ENCODE measurements around the gene AP3S1.

Gene AP3S1

GRCh38 chr5:115939059-115939458 lies 97.3 kb downstream of the AP3S1 start:
- TF ChIP-seq, protein P1, sequence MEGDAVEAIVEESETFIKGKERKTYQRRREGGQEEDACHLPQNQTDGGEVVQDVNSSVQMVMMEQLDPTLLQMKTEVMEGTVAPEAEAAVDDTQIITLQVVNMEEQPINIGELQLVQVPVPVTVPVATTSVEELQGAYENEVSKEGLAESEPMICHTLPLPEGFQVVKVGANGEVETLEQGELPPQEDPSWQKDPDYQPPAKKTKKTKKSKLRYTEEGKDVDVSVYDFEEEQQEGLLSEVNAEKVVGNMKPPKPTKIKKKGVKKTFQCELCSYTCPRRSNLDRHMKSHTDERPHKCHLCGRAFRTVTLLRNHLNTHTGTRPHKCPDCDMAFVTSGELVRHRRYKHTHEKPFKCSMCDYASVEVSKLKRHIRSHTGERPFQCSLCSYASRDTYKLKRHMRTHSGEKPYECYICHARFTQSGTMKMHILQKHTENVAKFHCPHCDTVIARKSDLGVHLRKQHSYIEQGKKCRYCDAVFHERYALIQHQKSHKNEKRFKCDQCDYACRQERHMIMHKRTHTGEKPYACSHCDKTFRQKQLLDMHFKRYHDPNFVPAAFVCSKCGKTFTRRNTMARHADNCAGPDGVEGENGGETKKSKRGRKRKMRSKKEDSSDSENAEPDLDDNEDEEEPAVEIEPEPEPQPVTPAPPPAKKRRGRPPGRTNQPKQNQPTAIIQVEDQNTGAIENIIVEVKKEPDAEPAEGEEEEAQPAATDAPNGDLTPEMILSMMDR (IDR thresholded peaks at IDR 0.05; ENCODE audit: borderline replicate concordance, insufficient read depth, low read depth, low read length): no peak
- no peak overlapping the region for H3K4me3 ChIP-seq (ENCODE audit: low read depth, low read length)

- no peak overlapping the region for H3K4me3 ChIP-seq (ENCODE audit: low read depth, low read length)
- TF ChIP-seq, protein P1 (IDR thresholded peaks at IDR 0.05; ENCODE audit: borderline replicate concordance, insufficient read depth, low read depth, low read length): no peak
These were observed 98.5 kb downstream of the AP3S1 start for GRCh38 chr5:115940080-115940810.

- TF ChIP-seq, protein P1 (IDR thresholded peaks at IDR 0.05; ENCODE audit: borderline replicate concordance, insufficient read depth, low read depth, low read length): no peak
- no peak overlapping the region for H3K4me3 ChIP-seq (ENCODE audit: low read depth, low read length)
These were observed 99.4 kb downstream of the AP3S1 start for GRCh38 chr5:115941051-115941675.

DNA sequence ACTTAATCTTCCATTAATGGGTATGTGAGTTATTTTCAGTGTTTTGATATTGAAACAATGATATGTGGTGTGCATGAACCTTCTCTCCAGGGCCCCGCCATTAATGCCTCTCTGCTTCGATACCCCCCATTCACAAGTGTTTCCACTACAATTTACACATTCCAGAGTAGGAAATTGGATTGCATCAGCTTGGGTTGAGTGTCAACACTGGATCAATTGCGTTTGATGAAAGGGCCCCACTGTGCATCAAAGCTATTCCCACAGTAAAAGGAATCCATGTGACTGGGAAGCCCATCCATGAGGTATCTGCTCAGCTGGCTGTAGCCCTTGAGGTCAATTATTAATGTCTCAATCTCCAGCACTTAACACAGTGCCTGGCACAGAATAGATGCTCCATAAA lies 102.8 kb downstream of the AP3S1 start:
- no peak overlapping the region for H3K4me3 ChIP-seq (ENCODE audit: low read depth, low read length)
- TF ChIP-seq, protein P1 (IDR thresholded peaks at IDR 0.05; ENCODE audit: borderline replicate concordance, insufficient read depth, low read depth, low read length): no peak

DNA sequence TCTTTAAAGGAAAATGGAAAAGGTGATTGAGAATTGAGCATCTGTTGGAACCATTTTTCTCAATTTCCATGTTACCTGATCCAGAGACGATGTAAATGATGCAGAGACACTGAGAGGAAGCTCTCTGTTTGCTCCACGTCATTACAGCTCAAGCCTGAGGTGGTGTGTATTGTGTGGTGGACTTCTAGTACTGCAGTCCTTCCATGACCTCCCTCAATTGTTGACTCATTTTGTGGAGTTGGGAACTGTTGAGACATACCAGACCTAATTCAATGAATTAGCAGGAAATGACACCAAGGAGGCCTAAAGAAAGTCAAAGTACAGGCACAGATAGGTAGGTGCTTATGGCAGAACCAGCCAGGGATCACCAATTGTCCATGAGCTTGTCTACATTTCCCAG lies 104.9 kb downstream of the AP3S1 start:
- H3K4me3 ChIP-seq (ENCODE audit: low read depth, low read length): no peak overlapping the region
- TF ChIP-seq, protein P1 (IDR thresholded peaks at IDR 0.05; ENCODE audit: borderline replicate concordance, insufficient read depth, low read depth, low read length): no peak

GRCh38 chr5:115947260-115947659 lies 105.5 kb downstream of the AP3S1 start:
- H3K4me3 ChIP-seq (ENCODE audit: low read depth, low read length): no peak overlapping the region
- TF ChIP-seq, protein P1 (IDR thresholded peaks at IDR 0.05; ENCODE audit: borderline replicate concordance, insufficient read depth, low read depth, low read length): no peak

DNA sequence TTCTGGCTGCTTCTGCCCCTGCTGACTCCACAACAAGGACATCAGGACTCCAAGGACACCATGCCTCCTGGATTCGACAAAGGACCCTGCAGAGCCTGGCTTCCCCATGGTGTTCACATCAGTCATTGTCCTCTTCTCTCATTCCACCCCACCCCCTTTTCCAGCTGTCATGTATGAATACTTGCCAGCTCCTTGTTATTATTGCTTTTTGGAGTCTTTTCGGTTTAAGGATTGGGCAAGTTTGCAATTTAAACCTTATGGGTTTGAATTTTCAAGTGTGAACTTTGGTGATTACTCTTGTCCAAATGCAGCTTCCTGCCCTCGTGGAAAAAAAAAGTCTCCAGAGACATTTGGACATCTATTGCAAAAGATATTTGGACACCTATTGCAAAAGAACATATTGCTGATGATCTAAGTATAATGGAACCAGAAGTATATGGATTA lies 106.4 kb downstream of the AP3S1 start:
- TF ChIP-seq, protein P1 (IDR thresholded peaks at IDR 0.05; ENCODE audit: borderline replicate concordance, insufficient read depth, low read depth, low read length): no peak

More for the DNA sequence above, 106.4 kb downstream of the AP3S1 start:
- H3K4me3 ChIP-seq (ENCODE audit: low read depth, low read length): no peak overlapping the region
